Glutamatergic neuron (in vitro differentiated cells): Measurements from ENCODE around the gene CBX4. TPM values are rescaled to one million over a fixed set of nuclear protein-coding genes. Genes with fewer than 3 reads are reported as not detected.

Experiments used
- DNase-seq: peaks from one replicate; pipeline ENCODE4 v3.0.0; 2022
- H3K27ac Mint-ChIP-seq: one replicate; pipeline ENCODE4 v1.8.0; 2020; ENCODE audit warnings: mild to moderate bottlenecking, mixed read lengths, inconsistent platforms; ENCODE audit not compliant: unreplicated experiment
- H3K27me3 Mint-ChIP-seq: one replicate; pipeline ENCODE4 v1.8.0; 2020; ENCODE audit warnings: mild to moderate bottlenecking, moderate library complexity, mixed read lengths, inconsistent platforms; ENCODE audit not compliant: unreplicated experiment
- H3K36me3 Mint-ChIP-seq: one replicate; pipeline ENCODE4 v1.8.0; 2020; ENCODE audit warnings: mild to moderate bottlenecking, mixed read lengths, inconsistent platforms; ENCODE audit not compliant: unreplicated experiment
- H3K4me1 Mint-ChIP-seq: one replicate; pipeline ENCODE4 v1.8.0; 2020; ENCODE audit warnings: mild to moderate bottlenecking, low read depth, mixed read lengths, inconsistent platforms; ENCODE audit not compliant: unreplicated experiment
- H3K4me3 Mint-ChIP-seq: one replicate; pipeline ENCODE4 v1.8.0; 2020; ENCODE audit warnings: mild to moderate bottlenecking, mixed read lengths, inconsistent platforms; ENCODE audit not compliant: unreplicated experiment
- H3K9me3 Mint-ChIP-seq: one replicate; pipeline ENCODE4 v1.8.0; 2020; ENCODE audit warnings: mild to moderate bottlenecking, moderate library complexity, mixed read lengths, inconsistent platforms; ENCODE audit not compliant: unreplicated experiment
- total RNA-seq: library from RNA; stranded (reverse); fragmentation: NEBNext Ultra II Directional; extraction: Animal tissue kit (Norgen Biotek cat#: 25700); gene quantifications from one replicate; pipeline ENCODE4 v1.2.1, GENCODE V29; 2021; ENCODE audit not compliant: unreplicated experiment
- TF ChIP-seq, protein P1 (sequence below): fragments of 200-600 bp; sonication (generic); IDR thresholded peaks from one replicate; pipeline ENCODE4 v1.5.0; 2021; ENCODE audit not compliant: partially characterized antibody, unreplicated experiment

Gene CBX4
- total RNA-seq, 1 donor from 2014 or later = 19.3 TPM

DNA sequence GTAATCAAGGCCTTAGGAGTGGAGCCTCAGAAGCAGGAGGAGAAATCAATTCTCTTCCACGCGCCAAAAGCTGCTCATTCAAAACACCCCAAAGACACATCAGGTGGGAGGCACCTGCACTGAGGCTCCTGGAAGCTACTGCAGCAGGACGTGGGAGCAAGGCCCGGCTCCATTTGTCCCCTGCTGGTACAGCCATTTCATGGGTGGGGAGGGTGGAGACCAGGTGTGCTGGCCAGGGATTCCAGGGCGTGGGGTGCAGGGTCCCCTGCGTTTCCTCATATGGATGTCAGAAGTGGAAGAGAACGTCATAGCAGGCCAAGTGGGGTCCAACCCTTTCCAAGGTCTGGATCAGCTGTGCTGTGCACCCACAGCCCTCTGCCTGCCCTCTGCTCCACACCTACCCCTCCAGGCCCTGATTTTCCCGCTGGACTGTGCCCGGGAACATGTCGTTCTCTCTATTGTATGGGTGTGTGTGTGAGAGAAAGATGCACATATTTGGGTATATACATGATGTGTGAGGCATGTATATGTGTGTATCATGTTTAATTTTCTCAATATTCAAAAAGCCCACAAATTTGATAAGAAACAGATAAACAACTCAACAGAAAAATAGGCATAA lies 39.2 kb upstream of the CBX4 start:
- no peak overlapping the region for H3K4me3 Mint-ChIP-seq
- H3K36me3 Mint-ChIP-seq = peaks cover 6% of the 10 kb centered on the region
- no peak overlapping the region for H3K27ac Mint-ChIP-seq
- H3K27me3 Mint-ChIP-seq = peaks cover 3% of the 10 kb centered on the region
- TF ChIP-seq, protein P1, sequence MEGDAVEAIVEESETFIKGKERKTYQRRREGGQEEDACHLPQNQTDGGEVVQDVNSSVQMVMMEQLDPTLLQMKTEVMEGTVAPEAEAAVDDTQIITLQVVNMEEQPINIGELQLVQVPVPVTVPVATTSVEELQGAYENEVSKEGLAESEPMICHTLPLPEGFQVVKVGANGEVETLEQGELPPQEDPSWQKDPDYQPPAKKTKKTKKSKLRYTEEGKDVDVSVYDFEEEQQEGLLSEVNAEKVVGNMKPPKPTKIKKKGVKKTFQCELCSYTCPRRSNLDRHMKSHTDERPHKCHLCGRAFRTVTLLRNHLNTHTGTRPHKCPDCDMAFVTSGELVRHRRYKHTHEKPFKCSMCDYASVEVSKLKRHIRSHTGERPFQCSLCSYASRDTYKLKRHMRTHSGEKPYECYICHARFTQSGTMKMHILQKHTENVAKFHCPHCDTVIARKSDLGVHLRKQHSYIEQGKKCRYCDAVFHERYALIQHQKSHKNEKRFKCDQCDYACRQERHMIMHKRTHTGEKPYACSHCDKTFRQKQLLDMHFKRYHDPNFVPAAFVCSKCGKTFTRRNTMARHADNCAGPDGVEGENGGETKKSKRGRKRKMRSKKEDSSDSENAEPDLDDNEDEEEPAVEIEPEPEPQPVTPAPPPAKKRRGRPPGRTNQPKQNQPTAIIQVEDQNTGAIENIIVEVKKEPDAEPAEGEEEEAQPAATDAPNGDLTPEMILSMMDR = no peak
- no peak for DNase-seq
- H3K9me3 Mint-ChIP-seq = peaks cover 2% of the 10 kb centered on the region
- no peaks in the 10 kb centered on the region for H3K4me1 Mint-ChIP-seq

DNA sequence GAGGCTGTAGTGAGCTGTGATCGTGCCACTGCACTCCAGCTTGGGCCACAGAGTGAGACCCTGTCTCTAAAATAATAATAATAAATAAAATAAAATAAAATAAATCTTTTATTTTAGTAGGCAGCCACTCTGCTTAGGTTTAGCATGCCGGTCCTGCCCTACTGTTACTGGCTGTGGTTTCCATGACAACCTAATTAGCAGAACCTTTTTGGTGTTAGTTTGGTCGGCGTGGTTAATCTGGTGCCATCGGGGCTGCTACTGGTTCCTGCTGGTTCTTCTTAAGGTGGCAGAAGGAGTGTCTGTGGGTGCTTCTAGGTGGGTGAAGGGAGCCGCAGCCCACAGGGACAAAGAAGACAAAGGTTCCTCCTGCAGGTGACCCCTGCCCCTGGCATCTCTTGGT lies 37.8 kb upstream of the CBX4 start:
- TF ChIP-seq, protein P1 = no peak
- Mint-ChIP-seq H3K27me3 (peaks cover 4% of the 10 kb centered on the region), H3K27ac (no peak overlapping the region), H3K36me3 (peaks cover 6% of the 10 kb centered on the region), H3K9me3 (peaks cover 2% of the 10 kb centered on the region), H3K4me3 (no peak overlapping the region), H3K4me1 (no peaks in the 10 kb centered on the region)
- no peak for DNase-seq

DNA sequence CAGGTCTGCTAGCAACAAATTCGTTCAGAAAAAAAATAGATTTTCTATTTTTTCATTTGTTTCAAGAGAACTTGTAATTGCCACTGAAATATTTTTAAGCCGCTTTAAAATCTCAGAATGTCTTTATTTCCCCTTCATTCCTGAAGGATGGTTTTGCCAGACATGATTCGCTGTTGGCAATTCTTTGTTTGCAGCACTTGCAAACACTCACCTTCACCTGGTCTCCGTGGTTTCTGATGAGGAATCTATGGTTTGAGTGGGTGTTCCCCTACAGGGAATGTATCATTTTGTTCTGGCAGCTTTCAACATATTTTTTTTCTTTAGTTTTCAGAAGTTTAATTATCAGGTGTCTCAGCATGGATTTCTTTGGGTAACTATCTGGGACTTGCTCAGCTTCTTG lies 36.3 kb upstream of the CBX4 start:
- peaks cover 6% of the 10 kb centered on the region for H3K36me3 Mint-ChIP-seq
- peaks cover 2% of the 10 kb centered on the region for H3K4me1 Mint-ChIP-seq
- TF ChIP-seq, protein P1 = no peak
- peaks cover 9% of the 10 kb centered on the region for H3K27me3 Mint-ChIP-seq
- DNase-seq = no peak
- peaks cover 2% of the 10 kb centered on the region for H3K9me3 Mint-ChIP-seq
- H3K4me3 Mint-ChIP-seq = no peak overlapping the region
- no peak overlapping the region for H3K27ac Mint-ChIP-seq

DNA sequence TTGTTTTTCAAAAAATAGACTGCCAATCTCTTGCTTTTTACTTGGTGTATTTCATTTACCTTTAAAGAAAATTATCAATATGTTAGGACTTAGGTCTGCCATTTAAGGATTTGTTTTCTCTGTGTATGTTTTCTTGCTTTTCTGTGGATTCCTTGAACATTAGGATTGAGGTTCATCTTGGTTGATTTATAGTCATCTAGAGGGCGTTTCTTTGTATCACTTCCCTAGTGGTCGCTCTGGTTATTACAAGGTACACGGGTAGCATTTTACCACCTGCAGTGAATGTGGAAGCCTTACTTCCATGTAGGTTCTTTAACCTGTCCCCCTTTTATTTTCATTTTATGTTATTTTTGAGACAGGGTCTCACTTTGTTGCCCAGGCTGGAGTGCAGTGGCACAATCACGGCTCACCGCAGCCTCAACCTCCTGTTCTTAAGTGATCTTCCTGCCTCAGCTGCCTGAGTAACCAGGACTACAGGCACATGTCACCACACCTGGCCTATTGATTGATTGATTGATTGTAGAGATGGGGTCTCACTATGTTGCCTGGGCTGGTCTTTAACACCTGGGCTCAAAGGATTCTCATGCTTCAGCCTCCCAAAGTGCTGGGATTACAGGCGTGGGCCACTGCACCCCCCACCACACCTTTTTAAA lies 35.2 kb upstream of the CBX4 start:
- TF ChIP-seq, protein P1 = peak; percentile 77
- H3K4me3 Mint-ChIP-seq = no peak overlapping the region
- DNase-seq = no peak
- peaks cover 12% of the 10 kb centered on the region for H3K27me3 Mint-ChIP-seq
- peaks cover 2% of the 10 kb centered on the region for H3K9me3 Mint-ChIP-seq
- H3K27ac Mint-ChIP-seq = no peak overlapping the region
- peaks cover 2% of the 10 kb centered on the region for H3K4me1 Mint-ChIP-seq
- H3K36me3 Mint-ChIP-seq = peaks cover 6% of the 10 kb centered on the region

DNA sequence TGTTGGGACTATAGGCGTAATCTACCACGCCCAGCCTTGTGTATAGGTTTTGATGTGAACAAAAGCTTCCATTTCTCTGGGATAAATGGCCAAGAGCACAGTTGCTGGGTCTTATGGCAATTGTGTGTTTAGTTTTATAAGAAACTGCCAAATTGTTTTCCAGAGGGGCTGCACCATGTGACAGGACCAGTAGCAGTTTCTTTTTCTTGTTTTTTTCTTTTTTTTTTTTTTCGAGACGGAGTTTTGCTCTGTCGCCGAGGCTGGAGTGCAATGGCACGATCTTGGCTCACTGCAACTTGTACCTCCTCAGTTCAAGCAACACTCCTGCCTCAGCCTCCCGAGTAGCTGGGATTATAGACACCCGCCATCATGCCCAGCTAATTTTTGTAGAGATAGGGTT lies 34.3 kb upstream of the CBX4 start:
- Mint-ChIP-seq H3K4me3 (no peak overlapping the region), H3K27me3 (peaks cover 11% of the 10 kb centered on the region), H3K4me1 (peaks cover 4% of the 10 kb centered on the region), H3K27ac (no peak overlapping the region), H3K9me3 (peaks cover 2% of the 10 kb centered on the region), H3K36me3 (peaks cover 6% of the 10 kb centered on the region)
- TF ChIP-seq, protein P1 = no peak
- DNase-seq = no peak
